ENCODE measurements around the gene HDDC3. TPM values are rescaled to one million over a fixed set of nuclear protein-coding genes. Genes with fewer than 3 reads are reported as not detected.

The HDDC3 gene
- total RNA-seq, 1 donor from 2014 or later = 16.0 TPM

- intact Hi-C loops (cut with DNase I) = loop anchor here (5.0 kb wide), 1 partner anchor 238 kb away; no protein-coding TSS in a partner anchor
- ATAC-seq (peak; percentile 74 to 80), DNase-seq (peak; percentile 86)
- H3K27ac ChIP-seq = peak overlapping the region; percentile 97
- no peaks in the 10 kb centered on the region for H3K27me3 ChIP-seq (ENCODE audit: low read depth)
- peaks cover 58% of the 10 kb centered on the region for H3K36me3 ChIP-seq
- peak overlapping the region; percentile 77 for H3K4me3 ChIP-seq
- TF ChIP-seq CTCF (IDR thresholded peaks at IDR 0.05) = peak; percentile 98
- H3K9me3 ChIP-seq = no peaks in the 10 kb centered on the region
- H3K4me1 ChIP-seq = peaks cover 38% of the 10 kb centered on the region
These were observed 46.7 kb downstream of the HDDC3 start for GRCh38 chr15:90885432-90886290.

GRCh38 chr15:90884719-90885431 is 47.5 kb downstream of the HDDC3 start:
- DNase-seq = peak; percentile 50
- TF ChIP-seq CTCF (IDR thresholded peaks at IDR 0.05) = no peak
- H3K9me3 ChIP-seq = no peaks in the 10 kb centered on the region
- peaks cover 38% of the 10 kb centered on the region for H3K4me1 ChIP-seq
- intact Hi-C loops (cut with DNase I) = loop anchor here (5.0 kb wide), 1 partner anchor 238 kb away; no protein-coding TSS in a partner anchor
- peak; percentile 3 to 6 for ATAC-seq
- H3K4me3 ChIP-seq = peak overlapping the region; percentile 77
- no peaks in the 10 kb centered on the region for H3K27me3 ChIP-seq (ENCODE audit: low read depth)
- peaks cover 58% of the 10 kb centered on the region for H3K36me3 ChIP-seq
- peak overlapping the region; percentile 97 for H3K27ac ChIP-seq

- Histone ChIP-seq H3K36me3 (peaks cover 58% of the 10 kb centered on the region), H3K27ac (peak within 1 kb of the TSS; percentile 97), H3K9me3 (no peaks in the 10 kb centered on the region), H3K27me3 (ENCODE audit: low read depth) (no peaks in the 10 kb centered on the region), H3K4me1 (peaks cover 38% of the 10 kb centered on the region), H3K4me3 (peak within 1 kb of the TSS; percentile 77)
- DNase-seq = peak; percentile 89
- peak; percentile 77 to 86 for ATAC-seq
- intact Hi-C loops (cut with DNase I) = no loop called here
- no peak for TF ChIP-seq CTCF (IDR thresholded peaks at IDR 0.05)
These were observed 48.2 kb downstream of the HDDC3 start, which contains the start of gene FES for GRCh38 chr15:90883976-90884718. Gene FES (plus strand): TSS chr15:90884504. CDS start chr15:90885046, 542 bp downstream.

GRCh38 chr15:90883526-90883975 is 48.8 kb downstream of the HDDC3 start:
- DNase-seq (no peak), ATAC-seq (no peak)
- Histone ChIP-seq H3K9me3 (no peaks in the 10 kb centered on the region), H3K27me3 (ENCODE audit: low read depth) (no peaks in the 10 kb centered on the region), H3K27ac (peak overlapping the region; percentile 97), H3K36me3 (peaks cover 59% of the 10 kb centered on the region), H3K4me1 (peaks cover 38% of the 10 kb centered on the region), H3K4me3 (peak overlapping the region; percentile 77)
- TF ChIP-seq CTCF (IDR thresholded peaks at IDR 0.05) = no peak
- intact Hi-C loops (cut with DNase I) = no loop called here
